ENCODE results near the gene CES5A.
"Not testable (repeated sequence)": the region's sequence is repeated elsewhere in the genome, so short reads cannot be mapped to it uniquely, and the experiment has no call there.

Gene CES5A

DNA sequence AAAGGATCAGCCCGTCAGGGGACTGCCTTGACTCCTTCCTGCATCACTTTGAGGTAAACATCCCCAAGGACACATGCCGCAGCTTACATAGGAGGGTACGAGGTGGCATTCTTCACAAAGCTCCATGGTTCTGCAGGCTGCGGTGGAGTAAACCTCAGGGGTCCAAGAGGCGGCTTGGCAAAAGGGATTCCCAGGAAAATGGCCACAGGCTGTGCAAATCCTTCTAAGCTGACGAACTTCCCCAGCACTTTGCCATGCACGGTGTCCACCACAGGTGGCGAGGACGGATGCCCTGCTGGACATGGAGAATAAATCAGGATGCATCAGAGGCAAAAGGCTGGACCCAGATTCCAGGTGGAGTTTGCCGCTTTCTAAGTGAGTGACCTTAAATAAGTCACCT, 46.5 kb downstream of the CES5A start:
- DNase-seq (ENCODE audit: low read depth): no peak

DNA sequence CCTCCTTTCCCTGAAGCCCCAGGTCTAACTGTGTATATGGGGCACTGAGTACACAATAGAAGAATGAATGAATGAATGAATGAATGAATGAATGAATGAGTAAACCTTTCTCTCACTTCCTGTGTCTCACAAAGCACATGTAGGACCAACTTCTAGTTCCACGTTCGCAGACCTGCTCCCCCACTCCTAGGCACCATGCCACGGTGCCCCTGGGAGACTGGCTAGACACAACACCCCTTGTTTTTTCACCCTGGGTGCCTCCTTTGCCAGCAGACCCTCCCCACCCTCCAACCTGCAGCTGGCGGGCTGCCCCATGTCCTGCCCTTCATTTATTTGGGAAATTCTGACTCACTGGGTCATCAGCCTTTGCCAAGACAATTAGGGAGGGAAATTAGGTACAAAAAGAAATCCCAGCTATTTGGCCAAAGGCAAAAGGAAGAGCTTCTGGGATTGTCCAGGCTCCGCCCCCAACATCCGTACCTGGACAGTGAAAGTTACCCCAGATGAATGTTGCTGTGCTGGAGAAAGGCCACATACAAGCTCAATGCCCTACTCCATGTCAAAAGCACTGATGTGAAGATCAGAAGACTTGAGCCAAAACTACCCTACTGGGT, 50.0 kb downstream of the CES5A start:
- DNase-seq (ENCODE audit: low read depth): no peak

- DNase-seq (ENCODE audit: low read depth): no peak
Observed at GRCh38 chr16:55824473-55825000, 50.6 kb downstream of the CES5A start.

DNA sequence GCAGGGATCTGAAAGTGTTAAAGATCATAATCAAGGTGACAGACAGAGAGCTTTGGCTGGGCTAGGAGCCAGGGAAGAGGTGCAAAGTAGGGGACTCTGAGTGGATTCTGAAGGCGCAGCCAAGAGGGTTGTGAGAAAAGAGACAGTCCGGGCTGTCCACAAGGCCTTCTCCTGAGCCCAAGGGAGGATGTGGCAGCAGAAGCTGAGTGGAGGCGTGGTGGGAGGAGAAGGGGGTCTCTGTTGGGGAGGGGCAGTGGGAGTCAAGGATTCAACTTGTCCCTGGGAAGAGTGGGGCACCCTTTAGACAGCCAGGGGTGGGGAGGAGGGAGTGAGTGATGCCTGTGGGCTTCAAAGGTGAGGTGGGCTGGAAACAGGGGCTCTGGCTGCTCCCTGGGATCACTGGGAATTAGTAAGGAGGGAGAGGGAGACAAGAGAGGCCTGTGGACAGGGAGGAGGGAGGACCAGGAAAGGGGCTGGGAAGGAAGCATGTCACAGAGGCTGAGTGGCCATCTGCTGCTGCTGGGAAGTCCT, 52.8 kb downstream of the CES5A start:
- no peak for DNase-seq (ENCODE audit: low read depth)

GRCh38 chr16:55821210-55821609, 54.0 kb downstream of the CES5A start:
- no peak for DNase-seq (ENCODE audit: low read depth)

DNA sequence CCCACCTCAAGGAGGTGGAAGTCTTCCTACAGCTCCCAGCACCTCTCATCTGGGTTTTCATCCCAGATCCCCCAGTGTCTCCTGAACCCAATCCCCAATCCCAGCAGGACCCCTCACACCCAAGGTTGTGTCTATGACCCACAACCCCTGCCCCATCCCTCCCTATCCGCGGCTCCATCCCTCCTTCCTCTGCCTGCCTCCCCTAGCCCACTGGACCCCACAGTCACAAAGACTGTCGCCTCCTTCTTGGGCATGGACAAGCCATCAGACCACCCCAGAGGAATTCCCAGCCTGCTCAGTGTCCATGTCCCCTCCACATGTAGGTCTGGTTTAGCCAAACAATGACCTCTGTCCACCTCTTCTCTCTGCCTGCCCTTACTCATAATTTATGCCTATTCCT, 54.6 kb downstream of the CES5A start:
- no peak for DNase-seq (ENCODE audit: low read depth)

DNA sequence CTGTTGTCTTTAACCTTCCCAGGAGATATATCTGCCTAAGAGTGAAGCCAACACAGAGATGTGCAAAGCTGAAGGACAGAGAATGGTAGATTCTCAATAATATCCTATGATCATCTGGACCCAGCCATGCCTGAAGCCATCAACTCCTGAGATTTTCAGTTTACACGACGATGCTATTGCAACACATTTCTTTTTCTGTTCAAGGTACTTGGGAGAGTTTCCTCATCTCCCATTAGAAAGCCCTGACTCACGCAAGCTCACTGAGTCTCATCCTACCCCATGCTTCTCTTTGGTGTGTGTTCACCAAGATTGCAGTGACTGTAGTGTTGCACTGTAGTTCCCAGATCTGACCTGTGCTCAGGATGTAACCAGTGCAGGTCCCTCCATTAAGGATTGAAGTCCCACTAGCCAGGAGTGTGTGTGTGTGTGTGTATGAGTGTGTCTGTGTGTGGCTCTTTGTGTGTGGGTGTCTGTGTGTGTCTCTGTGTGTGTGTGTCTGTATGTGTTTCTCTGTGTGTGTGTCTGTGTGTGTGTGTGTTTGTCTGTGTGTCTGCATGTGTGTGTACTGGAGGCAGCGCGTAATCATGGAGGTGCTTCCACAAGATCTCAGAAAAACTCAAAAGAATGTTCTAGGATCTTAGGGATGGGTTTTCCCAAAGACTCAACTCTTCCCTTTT, 57.8 kb downstream of the CES5A start:
- DNase-seq (ENCODE audit: low read depth): no peak

DNA sequence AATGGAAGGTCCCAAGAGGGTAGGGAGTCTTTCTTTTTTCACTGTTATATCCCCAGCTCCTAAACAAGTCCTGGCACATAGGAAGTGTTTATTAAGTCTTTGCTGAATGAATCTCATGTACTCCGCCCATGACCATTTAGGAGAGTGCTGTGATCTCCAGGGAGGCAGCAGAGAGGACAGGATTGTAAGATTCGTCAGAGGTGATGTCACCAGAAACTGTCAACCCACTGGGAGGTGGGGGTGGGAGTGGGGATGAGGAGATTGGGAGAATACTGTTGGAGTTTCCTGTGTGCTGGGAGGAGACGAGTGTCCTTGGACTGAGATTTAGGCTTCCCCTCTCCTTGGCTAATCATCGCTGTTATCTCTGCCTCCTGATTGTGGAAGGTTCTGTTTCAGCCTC, 59.0 kb downstream of the CES5A start:
- DNase-seq (ENCODE audit: low read depth): not testable (repeated sequence)

DNA sequence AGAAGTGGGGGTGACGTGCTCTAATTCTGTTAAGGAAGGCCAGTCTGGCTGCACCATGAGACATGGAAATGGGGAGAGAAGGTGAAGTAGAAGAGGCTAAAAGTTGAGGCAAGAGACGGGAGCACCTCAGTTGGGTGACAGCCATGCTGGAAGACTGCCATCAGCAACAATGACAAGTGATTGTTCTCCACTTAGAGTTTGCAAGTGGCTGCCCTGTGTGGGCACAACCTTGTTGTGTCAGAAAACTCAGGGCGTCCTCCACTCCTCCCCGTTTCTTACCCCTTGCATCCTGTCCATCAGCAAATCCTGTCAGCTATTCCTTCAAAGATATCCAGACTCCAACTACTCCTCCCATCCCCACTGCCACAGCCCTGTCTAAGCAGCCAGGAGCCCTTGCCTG, 59.9 kb downstream of the CES5A start:
- DNase-seq (ENCODE audit: low read depth): no peak

- not testable (repeated sequence) for DNase-seq (ENCODE audit: low read depth)
Observed at GRCh38 chr16:55814174-55814573, 61.0 kb downstream of the CES5A start.

- not testable (repeated sequence) for DNase-seq (ENCODE audit: low read depth)
Observed at GRCh38 chr16:55813730-55814129, 61.4 kb downstream of the CES5A start.

DNA sequence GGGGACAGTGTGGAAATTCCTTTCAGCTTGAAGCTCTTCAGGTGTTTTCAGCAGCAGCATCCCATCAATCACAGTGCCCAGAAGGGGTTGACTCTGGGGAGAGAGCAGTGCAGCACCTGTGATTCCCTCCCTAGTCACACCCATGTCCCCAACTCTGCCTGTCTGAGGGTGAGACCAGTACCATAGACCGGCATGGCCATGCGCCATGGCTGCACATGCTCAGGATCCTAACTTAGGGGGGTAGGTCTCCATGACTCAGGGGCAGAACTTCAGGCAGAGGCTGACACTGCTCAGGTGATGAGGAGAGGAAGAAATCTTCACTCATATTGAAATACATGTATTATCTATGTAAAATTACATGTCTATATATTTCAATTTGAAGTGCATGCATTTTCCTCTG, 62.2 kb downstream of the CES5A start:
- DNase-seq (ENCODE audit: low read depth): no peak

GRCh38 chr16:55811811-55812210, 63.4 kb downstream of the CES5A start:
- DNase-seq (ENCODE audit: low read depth): no peak

DNA sequence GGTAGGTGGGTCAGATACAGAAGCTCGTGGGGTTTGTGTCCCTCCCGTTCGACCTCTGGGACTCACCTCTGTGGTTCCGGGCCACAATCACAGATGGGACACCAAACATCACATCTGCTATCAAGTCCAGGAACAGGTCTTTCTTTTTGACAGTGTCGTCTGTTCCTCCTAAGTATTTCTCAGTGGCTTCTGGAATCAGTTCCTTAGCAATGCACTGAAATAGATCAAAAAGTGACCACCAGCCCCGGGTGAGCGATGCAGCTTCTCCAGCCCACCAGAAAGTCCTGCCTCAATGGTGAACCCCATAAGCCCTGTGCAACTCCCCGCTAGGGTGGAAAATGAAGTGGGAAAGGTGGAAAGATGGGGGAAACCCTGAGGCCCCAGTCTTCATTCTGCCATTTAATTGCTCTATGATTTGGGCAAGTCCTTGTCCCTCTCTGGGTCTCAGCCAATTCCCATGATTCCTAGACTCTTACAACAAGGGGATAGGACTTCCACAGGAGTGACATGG, 64.7 kb downstream of the CES5A start:
- no peak for DNase-seq (ENCODE audit: low read depth)

- no peak for DNase-seq (ENCODE audit: low read depth)
Observed at GRCh38 chr16:55809851-55810250, 65.3 kb downstream of the CES5A start.

- no peak for DNase-seq (ENCODE audit: low read depth)
Observed at GRCh38 chr16:55809386-55809785, 65.8 kb downstream of the CES5A start.

DNA sequence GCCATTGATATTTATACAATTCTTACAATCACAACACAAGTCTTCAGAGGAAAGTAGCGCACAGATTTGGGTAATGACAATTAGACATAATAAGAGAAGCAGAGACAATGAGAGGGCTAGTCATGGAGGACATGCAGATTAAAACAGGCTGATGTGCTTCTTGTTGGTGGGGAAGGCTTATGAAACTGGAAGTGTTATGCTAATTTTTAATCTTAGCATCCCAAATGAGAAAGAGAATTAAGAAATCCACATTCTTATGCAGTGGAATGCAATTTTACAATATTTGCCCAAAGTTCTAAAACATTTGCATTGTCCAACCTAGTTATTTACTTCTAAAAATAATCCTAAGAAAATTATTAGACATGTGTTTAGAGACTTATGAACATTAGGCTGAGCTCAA, 66.9 kb downstream of the CES5A start:
- not testable (repeated sequence) for DNase-seq (ENCODE audit: low read depth)

DNA sequence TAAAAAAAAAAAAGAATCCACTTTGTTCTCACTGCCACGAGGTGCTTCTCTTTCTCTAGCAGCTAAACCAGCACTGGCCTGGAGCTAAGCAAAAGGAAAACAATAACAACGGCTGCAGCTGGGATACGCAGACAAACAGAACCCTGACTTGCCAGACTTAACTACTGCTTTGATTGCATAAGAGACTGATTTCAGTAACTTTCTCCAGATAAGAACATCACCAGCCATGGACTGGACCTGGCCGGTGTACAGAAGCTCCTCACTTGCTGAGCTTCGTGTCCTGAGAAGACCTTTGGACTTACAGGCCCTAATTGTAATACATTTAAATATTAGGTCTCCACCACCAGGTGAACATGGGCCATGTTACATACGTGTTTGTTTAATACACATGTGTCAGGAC, 70.1 kb downstream of the CES5A start:
- not testable (repeated sequence) for DNase-seq (ENCODE audit: low read depth)

- not testable (repeated sequence) for DNase-seq (ENCODE audit: low read depth)
Observed at GRCh38 chr16:55803681-55804080, 71.5 kb downstream of the CES5A start.

Measured in iris pigment epithelial cell (primary cell).